ENCODE data around the gene GMDS.

The GMDS gene

DNA sequence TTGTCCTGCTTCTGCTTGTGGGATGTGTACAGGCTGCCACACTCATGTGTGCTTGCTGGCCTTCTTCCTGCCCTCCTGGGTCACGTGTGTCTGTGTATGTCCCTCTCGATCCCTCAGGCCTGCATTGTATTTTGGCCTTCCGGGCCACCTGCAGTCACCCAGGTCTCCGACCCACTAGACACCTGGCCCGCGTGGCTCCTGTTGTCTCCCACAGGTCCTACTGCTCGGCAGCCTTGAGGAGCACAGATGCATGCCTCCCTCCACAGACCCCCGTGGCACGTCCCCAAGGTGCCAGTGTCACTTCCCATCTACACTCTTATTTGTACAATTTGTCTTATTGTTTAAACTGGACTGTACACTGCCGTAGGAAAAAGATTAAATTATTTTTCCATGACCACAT is 592.6 kb downstream of the GMDS start:
- DNase-seq (ENCODE audit: low read depth in 3 of 3), result no peak

DNA sequence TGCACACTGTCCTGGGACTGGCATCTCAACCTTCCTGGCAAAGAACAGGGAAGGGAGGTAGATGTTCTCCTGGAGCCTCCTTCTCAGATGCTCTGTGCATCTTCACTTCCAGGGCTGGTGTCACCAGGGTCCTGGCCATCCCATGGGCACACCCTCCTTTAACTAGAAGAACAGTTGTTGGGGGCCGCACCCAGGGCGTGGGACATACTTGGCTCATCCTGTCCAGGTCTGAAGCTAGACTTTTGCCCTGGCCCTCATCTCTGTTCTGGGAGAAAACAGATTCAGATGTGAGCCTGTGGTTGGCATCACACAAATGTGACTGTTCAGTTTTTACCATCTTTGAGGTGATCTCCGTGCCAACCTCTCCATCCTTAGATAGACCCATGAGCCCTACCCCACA is 594.0 kb downstream of the GMDS start:
- no peak for DNase-seq (ENCODE audit: low read depth in 3 of 3)

DNA sequence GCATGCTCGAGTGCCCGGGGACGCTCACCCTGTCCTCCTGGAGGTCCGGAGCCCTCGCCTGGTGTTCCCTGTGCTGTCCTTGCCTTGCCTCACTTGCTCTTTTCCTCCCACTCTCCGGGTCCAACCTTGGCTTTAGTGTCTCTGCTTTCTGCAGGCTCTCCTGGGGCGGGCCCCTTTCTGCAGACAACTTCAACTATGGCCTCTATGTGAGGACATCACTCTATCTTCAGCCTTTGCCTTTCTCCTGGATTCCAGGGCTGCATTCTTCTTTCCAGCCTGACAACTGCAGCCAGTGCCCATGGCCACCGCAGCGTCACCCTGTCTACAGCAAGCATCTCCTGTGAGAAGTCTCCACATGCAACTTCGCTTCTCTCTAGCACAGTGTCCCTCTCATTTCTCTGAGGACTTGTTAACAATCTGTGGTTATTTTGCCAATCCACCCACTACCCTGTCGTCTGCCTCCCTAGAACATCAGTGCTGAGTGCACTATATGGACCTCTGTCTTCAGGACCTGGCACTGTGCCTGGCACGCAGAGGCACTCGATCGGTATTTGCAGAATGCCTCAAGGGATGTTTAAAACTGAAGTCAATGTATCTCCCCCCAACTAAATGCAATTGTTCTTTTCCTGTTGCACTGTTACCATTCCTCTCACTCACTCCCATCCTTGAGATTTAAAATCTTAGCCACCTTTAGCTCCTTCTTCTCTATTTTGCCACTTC is 599.8 kb downstream of the GMDS start:
- no peak for DNase-seq (ENCODE audit: low read depth in 3 of 3)

DNA sequence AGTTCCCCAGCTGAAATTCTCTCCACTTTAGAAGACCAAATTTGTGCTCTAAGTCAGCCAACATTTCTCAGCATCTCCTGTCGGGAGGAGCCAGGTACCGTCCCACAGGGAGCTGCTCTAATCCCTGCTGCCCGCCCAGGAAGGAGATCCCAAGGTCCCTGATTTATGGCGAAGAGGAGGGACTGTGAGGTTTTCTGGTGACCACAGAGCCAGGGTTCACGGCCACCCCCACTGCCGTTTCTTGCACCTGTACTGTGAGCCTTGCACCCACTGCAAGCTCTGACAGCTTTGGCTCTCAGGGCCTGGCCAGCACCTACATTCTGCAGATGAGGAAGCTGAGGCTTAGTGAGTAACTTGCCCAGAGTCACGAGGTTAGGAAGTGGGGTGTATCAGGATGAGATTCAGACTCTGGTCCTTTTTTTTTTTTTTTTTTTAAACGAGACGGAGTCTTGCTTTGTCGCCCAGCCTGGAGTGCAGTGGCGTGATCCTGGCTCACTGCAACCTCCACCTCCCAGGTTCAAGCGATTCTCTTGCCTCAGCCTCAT is 600.8 kb downstream of the GMDS start:
- no peak for DNase-seq (ENCODE audit: low read depth in 3 of 3)

DNA sequence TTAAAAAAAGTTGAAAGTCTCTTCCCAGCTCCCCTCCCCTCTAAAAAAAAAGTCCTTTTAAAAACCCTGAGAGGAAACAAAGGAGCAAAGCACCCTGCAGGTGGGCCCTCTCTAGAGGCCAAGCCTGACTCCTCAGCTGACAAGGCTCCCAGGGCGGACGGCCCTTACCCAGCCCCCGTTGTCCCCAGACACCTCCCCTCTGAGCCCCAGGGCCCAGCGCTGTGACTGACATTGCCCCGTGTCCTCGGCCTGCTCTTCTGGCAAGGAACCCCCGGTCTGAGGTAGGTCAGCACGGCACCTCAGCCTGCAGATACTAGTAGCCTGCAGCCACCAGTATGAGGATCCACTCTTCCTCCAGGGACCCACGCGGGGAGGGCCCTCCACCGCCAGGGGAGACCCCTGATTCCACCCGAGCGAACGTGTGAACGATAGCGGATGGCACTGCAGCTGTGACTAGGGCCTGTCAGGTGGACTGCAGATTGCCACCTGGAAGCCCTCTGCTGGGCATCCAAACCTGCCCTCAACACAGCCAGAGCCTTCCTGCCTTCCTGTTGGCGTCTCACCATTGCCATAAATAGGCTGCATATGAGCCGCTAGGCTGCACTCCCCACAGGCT is 601.5 kb downstream of the GMDS start:
- DNase-seq (ENCODE audit: low read depth in 3 of 3), result no peak

DNA sequence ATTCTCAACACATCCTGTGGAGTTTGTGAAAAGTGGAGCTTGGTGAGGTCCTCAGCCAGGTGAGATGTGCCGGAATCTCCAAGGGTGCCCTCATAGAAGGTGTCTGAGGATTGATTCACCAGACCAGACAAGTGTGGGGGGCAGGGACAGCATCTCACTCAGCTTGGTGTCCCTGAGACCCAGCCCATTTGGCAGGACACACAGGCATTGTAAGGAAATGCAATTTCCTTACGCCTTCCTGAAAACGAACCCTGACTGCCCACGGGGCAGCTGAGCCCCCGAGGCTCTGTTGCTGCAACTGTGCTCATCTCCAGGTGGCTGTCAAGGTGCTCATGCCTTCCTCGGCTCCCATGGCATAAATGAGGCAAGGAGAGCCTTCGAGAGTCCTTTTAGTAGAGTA is 602.3 kb downstream of the GMDS start:
- no peak for DNase-seq (ENCODE audit: low read depth in 3 of 3)

DNA sequence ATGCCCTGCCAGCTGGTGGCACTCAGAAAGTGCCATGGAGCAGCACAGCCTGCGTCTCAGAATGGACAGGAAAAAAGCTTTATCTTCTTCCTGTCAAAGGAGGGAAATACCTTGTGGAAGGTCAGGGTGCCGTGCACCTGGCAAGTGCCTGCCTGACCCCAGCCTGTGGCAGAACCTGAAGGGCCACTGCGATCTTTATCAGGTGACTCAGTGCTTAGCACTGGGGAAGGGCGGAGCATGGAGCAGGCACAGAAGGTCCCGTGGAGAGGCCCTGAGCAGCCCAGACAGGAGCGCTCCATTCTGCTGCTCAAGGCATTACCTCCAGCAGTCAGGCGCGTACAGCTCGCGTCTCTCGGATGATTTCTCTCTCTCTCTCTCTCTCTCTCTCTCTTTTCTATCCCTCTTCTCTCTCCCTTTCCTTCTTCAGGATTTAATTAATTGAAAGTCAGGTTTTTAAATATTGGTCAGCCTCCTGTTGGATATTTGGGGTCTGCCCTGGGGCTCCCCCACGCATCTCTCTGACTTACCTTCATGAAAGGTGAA is 604.0 kb downstream of the GMDS start:
- DNase-seq (ENCODE audit: low read depth in 3 of 3), result no peak

DNA sequence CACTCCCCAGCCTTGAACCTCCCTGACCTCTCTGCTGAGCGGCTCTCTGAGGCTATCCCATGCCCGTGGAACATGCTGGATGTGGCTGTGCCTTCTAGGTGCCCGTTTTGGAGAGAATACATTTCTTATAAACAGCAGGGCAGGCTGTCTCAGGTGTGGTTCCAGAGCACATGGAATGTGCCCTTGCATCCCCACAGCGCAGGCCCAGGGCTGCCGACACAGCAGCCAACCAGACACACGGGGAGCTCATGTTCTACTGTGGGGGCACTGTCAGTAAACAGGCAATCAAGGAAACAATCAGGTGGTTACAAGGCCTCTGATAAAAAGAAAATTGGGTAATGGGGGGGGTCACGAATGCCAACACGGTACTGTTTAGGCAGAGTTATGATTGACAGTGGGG is 604.9 kb downstream of the GMDS start:
- DNase-seq (ENCODE audit: low read depth in 3 of 3), result no peak

DNA sequence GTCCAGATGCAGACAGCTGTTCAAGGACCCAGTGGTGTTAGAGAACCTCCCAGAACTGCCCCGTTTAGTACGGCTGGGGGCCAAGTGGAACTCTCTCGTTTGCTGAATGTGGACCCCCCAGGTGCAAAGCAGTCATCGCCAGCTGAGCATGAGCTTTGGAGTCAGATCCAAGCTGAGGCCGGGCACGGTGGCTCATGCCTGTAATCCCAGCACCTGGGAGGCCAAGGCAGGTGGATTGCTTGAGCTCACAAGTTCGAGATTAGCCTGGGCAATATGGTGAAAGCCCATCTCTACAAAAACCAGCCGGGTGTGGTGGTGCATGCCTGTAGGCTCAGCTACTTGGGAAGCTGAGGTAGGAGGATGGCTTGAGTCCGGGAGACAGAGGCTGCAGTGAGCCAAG is 606.0 kb downstream of the GMDS start:
- DNase-seq (ENCODE audit: low read depth in 3 of 3), result no peak

DNA sequence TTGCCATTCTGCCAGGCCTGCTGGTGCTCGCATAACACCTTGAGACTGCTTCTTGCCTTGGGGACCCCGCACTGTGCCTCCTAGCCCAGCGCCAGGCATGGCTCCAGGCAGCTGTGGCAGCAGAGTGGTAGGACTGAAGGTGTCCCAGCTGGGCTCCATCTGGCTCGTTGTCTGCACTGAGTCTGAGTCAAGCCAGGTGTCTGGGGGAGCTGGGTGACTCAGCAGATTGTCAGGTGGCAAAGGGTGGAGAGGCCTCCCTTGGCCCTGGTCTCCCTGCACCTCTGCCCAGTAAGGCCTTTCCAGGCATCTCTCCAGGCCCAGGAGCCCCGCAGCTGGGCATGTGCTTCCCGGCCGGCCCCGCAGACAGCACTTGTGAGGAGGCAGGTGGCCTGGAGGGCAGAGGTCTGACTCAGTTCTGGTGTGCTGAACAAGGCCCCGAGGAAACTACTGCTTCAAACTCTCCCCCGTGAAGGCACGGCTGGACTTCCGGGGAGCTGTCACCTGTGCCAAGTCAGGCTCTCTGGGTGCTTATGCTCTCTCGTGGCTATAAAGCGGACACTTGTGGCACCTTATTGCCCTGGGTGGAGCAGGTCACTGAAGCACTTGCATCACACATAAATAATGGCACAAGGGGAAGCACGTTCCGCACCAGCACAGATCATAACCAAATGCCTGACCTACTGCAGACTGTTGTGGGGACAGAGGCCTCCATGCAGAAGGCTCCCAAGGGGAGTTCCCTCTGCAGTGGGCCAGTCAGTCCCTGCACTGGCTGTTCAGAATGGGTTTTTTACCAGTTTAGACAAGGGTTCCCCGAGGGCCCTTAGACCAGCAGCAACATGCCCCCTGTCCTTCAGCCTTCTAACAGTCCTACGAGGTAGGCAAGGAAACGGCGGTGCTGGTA is 608.2 kb downstream of the GMDS start:
- DNase-seq (ENCODE audit: low read depth in 3 of 3), result no peak

DNA sequence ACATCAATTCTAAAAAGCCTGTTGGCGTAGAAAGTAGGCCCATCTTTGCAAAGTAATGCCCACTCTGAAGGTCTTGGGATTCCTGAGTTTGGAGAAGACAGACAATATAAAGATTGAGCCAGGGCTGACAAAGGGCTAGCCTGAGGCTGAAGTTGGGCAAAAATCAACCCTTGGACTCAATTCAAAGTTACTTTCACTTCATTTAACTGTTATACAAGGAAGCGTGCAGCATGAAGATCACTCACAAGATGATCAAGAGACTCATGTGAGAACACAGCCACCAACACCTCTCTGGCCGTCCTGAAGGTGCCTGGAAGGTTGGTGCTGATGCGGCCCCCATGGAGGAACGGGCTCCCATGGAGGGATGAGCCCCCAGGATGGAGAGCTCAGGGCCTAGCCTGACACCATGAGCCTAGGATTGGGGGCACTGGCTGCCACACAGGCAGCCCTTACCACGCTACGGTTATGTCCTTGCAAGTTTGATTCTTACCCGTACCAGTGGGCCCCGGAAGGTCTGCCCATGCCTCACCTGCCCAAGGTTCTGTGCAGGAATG is 609.1 kb downstream of the GMDS start:
- DNase-seq (ENCODE audit: low read depth in 3 of 3), result no peak

DNA sequence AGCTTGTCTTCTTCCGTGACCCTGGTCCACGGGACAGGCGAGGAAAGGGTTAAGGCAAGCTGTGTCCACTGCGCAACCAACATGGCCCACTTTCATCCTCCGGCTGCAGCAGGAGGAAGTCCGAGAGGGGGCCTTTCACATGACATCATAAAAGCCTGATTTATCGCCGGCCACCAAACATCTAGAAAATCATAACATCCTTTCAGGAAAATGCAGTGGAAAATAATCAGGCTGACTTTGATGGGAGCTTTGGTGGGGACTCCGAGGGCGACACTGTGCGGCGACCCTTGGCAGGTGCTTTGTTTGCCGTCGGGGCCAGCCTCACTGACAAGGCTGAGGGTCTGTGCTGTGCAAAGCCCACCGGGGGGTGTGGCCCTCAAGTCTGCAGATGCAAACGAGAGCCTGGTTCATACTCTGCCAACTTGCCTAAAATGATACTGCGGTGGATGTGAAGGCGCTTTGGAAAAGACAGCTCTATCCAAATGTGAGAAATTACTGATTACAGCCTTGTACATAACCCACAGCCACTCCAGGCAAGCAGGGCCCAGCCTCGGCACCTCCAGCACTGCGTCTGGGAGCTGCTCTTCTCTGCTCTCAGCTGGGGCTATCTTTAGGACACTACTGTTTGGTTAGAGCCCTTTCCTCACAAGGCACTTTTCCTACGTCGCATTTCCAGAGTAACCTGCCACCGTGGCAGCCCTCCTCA is 609.9 kb downstream of the GMDS start:
- DNase-seq (ENCODE audit: low read depth in 3 of 3), result no peak

DNA sequence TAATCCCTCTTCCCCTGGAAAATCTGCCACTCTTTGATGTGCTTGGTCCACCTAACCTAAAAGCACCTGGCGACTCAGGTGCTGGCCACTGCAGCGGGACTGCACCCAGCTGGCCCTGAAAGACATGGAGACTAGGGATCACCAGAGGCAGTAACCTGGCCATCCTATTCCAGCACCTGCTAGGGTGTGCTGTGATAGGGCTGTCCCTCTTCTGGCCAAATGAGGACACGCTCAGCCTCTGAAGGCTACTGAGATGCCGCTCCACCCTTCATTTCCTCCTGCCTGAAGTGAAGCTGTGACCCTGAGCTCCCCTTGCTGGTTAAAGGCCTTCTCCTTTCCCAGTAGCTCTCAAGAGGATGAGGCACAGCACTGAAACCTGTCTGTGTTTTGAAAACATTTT is 611.3 kb downstream of the GMDS start:
- DNase-seq (ENCODE audit: low read depth in 3 of 3), result no peak

DNA sequence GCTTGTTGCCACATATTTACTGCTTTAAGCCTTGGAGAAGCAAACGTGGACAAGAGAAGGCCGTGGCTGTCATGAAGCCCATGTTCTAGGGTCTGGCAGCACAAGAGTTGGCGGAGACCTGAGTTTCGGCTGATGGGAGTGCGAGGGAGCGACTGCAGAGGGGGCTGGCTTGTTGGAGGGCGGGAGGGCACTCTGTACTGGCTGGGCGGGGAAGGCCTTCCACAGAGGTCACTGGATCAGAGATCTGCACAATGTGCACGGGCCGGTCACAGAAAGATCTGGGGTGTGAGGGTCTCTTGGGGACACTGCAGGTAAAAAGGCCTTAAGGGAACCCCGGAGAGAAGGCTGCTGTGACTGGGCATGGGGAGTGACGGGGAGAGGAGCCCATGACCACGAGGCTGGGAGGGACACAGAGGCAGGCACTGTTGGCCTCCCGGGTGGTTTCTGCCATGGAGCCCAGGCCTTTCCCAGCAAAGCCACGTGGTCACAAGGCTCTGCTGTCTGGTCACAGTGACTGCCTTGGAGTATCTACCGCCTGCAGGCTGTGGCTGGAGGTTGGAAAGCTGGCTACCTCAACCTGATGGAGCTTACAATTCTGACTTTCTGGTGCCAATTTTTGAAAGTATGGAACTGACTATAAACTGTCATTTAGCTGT is 611.9 kb downstream of the GMDS start:
- DNase-seq (ENCODE audit: low read depth in 3 of 3), result no peak

DNA sequence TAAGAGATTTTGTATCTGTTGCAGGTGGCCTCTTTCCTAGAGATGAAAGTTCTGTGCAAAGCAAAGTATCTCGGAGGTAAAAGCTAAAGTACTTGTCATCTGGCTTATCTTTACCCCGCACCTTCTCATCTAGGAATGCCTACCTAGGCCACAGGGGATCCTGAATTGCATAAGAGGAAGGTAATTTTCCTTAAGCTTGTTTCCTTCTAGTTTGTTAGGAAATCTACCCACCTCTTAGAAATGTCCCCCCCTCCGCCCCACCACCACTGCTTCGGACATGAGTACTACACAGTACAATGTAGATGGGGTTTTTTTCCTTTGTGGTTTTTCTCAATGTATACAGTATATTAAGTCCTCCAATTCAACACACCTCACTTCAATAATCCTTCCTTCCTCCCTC is 614.2 kb downstream of the GMDS start:
- DNase-seq (ENCODE audit: low read depth in 3 of 3), result no peak

DNA sequence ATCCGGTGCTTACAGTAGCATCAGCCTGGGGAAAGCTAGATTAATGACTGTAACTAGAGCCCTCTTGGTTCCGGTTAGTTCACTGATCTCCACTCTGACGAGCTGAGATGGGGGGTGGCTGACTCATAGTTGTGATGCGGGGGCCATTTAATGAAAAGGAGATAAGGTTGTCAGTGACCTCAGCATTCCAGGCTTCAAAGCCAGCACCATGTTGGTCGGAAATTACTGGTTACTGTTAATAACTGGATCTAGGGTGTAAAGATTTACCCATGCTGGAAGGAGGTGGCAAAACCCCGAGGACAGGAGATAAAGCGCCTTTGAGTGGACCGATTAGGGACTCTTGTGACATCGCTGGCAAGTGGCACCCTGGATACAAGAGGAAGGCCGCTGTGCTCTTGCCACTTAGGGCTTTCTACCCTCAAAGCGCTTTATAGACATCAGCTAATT is 614.6 kb downstream of the GMDS start:
- no peak for DNase-seq (ENCODE audit: low read depth in 3 of 3)

DNA sequence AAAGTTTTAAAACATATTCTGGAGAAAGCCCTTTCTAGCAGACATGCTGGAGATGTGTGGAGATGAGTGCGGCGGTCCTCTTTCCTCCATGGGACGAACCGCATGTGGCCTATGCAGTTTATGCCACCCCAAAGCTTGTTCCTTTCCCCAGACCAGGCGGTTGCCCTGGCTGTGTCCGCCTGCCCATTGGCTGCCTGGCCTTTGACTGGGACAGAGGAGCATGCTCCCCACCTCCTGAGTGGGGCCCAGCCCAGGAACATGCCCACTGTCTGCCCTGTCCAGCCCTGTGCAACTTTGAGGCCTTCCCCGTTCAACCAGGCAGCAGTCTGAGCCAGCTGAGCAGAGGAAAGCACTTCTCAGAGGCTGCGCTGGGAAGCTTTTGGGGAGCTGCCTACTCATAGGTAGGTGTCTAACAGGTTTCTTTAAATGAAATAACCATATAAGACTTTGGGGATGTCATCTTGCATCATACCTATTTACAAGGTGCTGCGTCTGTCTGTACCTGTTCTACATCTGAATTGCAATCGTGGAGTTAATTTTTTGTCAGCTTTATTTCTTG is 615.1 kb downstream of the GMDS start:
- DNase-seq (ENCODE audit: low read depth in 3 of 3), result no peak

DNA sequence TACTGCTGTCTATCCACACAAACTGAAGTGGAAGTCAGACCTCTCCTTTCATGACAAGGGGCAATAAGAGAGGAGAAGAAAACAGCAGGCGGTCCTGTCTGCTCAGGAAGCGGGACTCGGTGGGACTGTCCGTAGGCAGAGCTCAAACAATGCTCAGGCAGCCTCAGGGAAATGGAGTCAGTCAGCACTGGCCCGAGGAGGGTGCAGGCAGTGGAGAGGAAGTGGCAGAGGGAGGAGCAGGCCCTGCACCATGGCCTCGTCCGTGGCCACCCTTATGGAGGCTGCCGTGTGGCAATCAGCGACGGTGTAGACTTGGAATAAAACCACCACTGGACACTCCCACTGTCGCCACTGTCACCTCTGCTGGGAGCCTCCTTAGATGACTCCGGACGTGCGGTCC is 616.1 kb downstream of the GMDS start:
- no peak for DNase-seq (ENCODE audit: low read depth in 3 of 3)

DNA sequence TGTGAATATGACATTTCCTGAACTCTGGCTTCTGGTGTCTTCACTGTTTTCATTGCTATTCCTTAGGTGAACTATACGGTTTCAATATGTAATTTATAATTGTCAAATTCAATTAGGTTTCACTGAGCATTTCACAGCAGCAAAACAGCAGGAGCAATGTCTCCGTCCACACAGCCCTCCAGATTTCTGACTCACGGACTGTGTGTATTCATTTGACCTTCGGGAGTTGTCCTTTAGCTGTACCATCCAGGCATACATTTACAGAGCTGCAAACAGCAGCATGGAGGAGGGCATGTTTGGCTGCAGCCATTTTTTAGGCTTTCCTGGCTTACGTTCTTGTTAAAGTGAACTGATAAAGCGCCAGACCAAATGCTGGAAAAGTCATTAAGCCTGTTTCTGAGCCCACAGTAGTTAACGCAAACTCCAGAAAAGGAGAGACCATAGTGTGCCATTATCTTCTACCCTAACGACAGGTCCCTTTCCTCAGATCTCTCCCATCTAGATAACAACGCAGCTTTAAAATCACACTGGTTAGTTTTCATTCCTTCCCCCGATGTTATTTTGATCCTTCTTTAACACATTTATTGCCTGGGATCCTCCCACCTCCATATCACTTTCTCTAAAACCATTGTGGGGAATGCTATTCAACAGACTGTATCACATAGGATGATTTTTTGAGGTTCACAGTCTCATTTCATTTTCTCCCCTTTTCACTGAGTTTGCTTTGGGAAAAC is 617.4 kb downstream of the GMDS start:
- no peak for DNase-seq (ENCODE audit: low read depth in 3 of 3)

DNA sequence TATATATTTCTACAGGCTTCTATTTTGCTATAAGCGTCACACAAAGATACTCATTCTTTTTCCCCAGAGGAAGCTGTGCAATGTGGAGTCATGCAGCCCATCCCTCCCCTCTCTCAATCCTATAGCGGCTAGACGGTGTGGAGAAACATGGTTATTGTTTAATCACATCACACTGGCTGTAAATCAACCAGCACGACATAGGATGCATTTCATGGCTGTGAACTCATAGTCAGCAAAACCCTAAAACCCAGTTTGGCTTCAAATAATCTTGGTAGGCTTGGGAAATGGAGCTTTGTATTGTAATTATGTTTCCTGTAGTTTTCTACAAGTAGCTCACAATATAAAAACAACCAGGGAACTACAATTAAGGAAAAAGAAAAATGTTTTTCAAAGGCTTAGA is 618.9 kb downstream of the GMDS start:
- DNase-seq (ENCODE audit: low read depth in 3 of 3), result no peak
